Naive thymus-derived CD8-positive, alpha-beta T cell (primary cell): Measurements from ENCODE around the gene CACNB2. TPM values are rescaled to one million over a fixed set of nuclear protein-coding genes. Genes with fewer than 3 reads are reported as not detected.
"Not testable (repeated sequence)": the region's sequence is repeated elsewhere in the genome, so short reads cannot be mapped to it uniquely, and the experiment has no call there.

Experiments
- ATAC-seq, 2 donors: fragments of 150-1000 bp; cut with Tn5 transposase in 1 of 2; sonication (Bioruptor Pico), chemical (Tn5 transposase) in 1 of 2; 1 replicate in 1 of 2; 2 replicates in 1 of 2; pipeline ENCODE4 v1.10.0; 2021; ENCODE audit warnings: mild to moderate bottlenecking in 2 of 2, moderate library complexity in 2 of 2
- POLR2A ChIA-PET: fragments of 350-600 bp; sonication (Branson Sonifier 250); formaldehyde crosslinking; loops from one replicate; lab custom pipeline; 2021; ENCODE audit warnings: antibody characterized with exemption; lab: Charles Lee
- DNase-seq, 10 donors: peaks; one replicate each; pipeline versions ENCODE4 v3.0.0 to v3.0.0-alpha.2; 2020 to 2022
- H3K27ac Mint-ChIP-seq, 10 donors: one replicate each; pipeline ENCODE4 v1.8.0; 2020 to 2022; ENCODE audit warnings: mild to moderate bottlenecking in 10 of 10, mixed read lengths in 10 of 10, moderate library complexity in 4 of 10, inconsistent platforms in 1 of 10
- H3K27me3 Mint-ChIP-seq, 5 donors: one replicate each; pipeline ENCODE4 v1.8.0; 2021 to 2022; ENCODE audit warnings: mixed read lengths in 5 of 5
- H3K36me3 Mint-ChIP-seq, 3 donors: one replicate each; pipeline ENCODE4 v1.8.0; 2020 to 2022; ENCODE audit warnings: mixed read lengths in 3 of 3, mild to moderate bottlenecking in 2 of 3, inconsistent platforms in 1 of 3
- H3K4me1 Mint-ChIP-seq, 4 donors: one replicate each; pipeline ENCODE4 v1.8.0; 2021 to 2022; ENCODE audit warnings: mixed read lengths in 4 of 4
- H3K4me3 Mint-ChIP-seq, 10 donors: one replicate each; pipeline ENCODE4 v1.8.0; 2020 to 2022; ENCODE audit warnings: mild to moderate bottlenecking in 10 of 10, mixed read lengths in 10 of 10, moderate library complexity in 6 of 10, inconsistent platforms in 1 of 10
- H3K9me3 Mint-ChIP-seq, 9 donors: one replicate each; pipeline ENCODE4 v1.8.0; 2020 to 2022; ENCODE audit warnings: mixed read lengths in 9 of 9, mild to moderate bottlenecking in 3 of 9, inconsistent platforms in 1 of 9, moderate library complexity in 1 of 9
- polyA plus RNA-seq, 3 donors: library from polyadenylated mRNA; unstranded; fragments of 300-500 nt; fragmentation: Illumina TruSeq; gene quantifications; one replicate each; pipeline ENCODE4 v1.2.3, GENCODE V29; 2021
- total RNA-seq, 8 experiments: library from RNA in 2 of 8; stranded (reverse) in 2 of 8; gene quantifications; one replicate each; pipeline ENCODE4 v1.2.3 and lab custom pipeline; 2021 to 2026

Gene CACNB2
- total and polyA plus RNA-seq, 5 experiments from 2014 or later = 0.13 to 0.27 (median 0.17) TPM; not detected in 2

DNA sequence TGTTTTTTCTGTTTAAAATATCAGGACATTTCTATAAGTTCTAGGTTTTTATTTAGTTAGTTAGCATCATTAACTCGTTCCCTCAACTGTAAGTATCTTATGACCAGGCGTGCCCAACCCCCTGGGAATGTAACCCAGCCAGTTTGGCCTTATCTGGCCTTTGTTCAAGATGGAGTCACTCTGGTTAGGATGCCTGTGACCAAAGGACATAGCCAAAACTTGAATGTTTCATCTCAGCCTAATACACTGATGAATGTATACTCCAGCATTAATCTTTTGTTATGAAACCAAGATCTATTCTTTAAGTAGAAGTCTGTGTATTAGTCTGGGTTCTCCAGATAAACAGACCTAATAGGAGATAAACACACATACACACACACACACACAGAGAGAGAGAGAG lies 279.7 kb downstream of the CACNB2 start:
- Mint-ChIP-seq H3K4me1 (peaks cover 0 to 4% (median 0%) of the 10 kb centered on the region in 4 donors), H3K36me3 (no peaks in the 10 kb centered on the region), H3K4me3 (no peak overlapping the region), H3K9me3 (peaks cover 0 to 9% (median 2%) of the 10 kb centered on the region in 9 donors), H3K27ac (no peak overlapping the region), H3K27me3 (peaks cover 0 to 16% (median 7%) of the 10 kb centered on the region in 5 donors)
- POLR2A ChIA-PET = no interaction called here
- DNase-seq = no peak
- ATAC-seq = no peak

DNA sequence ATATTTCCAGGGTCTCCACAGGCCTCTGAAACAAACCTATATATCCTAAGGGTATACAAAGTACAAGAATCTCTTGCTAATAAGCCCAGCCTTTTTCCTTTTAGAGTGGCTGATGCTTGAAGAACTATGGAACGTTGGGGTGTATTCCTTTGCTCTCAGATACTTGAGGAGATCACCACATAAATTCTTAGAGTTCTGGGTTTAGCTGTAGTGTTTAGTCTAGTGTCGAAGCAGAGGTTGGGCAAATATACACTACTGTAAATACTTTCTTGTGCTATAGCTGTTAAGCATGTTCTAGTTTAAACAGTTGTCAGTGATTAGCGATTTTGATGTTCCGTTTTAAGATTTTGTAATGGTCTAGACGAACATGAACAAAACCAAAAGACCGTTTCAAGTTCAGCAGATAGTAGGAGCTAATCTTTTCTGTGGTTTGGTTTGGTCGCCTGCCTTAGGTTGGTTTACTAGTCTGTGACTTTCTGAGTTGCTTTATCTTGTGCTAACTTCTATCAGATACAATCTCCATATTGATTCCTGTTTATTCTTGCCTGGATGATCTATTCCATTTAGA lies 281.6 kb downstream of the CACNB2 start:
- no peak overlapping the region for H3K27ac Mint-ChIP-seq
- no peak overlapping the region for H3K4me3 Mint-ChIP-seq
- H3K36me3 Mint-ChIP-seq = no peaks in the 10 kb centered on the region
- no peaks in the 10 kb centered on the region for H3K9me3 Mint-ChIP-seq
- peaks cover 0 to 4% (median 0%) of the 10 kb centered on the region in 4 donors for H3K4me1 Mint-ChIP-seq
- no peak for DNase-seq
- H3K27me3 Mint-ChIP-seq = peaks cover 0 to 16% (median 2%) of the 10 kb centered on the region in 5 donors
- POLR2A ChIA-PET = no interaction called here
- ATAC-seq = no peak

DNA sequence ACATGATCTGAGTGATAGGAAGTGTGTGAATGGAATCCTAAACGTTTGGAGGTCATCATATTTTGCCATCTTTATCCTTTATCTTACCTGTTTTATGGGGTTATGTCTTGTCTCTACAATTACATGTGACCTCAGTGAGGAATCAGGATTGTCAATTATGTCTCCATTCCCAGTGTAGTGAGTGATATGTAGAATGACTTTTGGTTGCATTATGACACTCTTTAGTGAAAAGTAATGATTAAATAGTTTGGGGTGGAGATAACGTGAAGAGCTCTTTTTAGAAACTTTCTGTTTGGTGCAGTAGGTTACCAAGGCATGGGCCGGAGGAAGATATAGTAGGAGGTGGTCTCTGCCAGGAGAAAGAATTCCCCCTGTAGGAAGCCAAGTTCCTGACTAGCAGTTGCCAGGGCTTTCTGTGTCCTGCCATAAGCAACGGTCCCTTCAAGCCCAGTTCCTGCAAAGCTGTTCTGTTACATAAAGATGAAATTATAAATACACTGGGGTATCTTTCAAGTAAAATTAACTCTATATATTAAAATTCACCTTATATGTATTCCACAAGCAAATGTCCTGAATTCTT lies 282.9 kb downstream of the CACNB2 start:
- no peak overlapping the region for H3K27ac Mint-ChIP-seq
- POLR2A ChIA-PET = no interaction called here
- no peaks in the 10 kb centered on the region for H3K9me3 Mint-ChIP-seq
- DNase-seq (no peak), ATAC-seq (no peak)
- no peak overlapping the region for H3K4me3 Mint-ChIP-seq
- no peaks in the 10 kb centered on the region for H3K36me3 Mint-ChIP-seq
- peaks cover 0 to 12% (median 7%) of the 10 kb centered on the region in 5 donors for H3K27me3 Mint-ChIP-seq
- peaks cover 0 to 4% (median 0%) of the 10 kb centered on the region in 4 donors for H3K4me1 Mint-ChIP-seq

DNA sequence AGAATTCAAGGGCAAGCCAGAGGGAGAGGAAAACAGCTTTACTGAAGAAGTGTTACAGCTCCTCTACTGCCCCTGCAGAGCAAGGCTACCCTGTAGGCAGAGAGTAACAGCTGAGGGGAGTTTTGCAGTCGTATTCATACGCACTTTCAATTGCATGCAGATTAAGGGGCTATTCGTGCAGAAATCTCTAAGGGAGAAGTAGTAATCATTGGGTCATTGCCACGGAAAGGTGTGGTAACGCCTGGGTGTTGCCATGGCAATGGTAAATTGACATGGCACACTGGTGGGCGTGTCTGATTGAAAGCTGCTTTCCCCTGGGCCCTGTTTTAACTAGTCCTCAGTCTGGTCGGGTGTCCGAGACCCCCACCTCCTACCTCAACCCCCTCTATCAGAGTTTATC lies 284.0 kb downstream of the CACNB2 start:
- Mint-ChIP-seq H3K9me3 (no peaks in the 10 kb centered on the region), H3K36me3 (no peaks in the 10 kb centered on the region), H3K27me3 (peaks cover 0 to 8% (median 8%) of the 10 kb centered on the region in 5 donors), H3K4me1 (no peaks in the 10 kb centered on the region), H3K27ac (no peak overlapping the region), H3K4me3 (no peak overlapping the region)
- DNase-seq (no peak), ATAC-seq (no peak)
- POLR2A ChIA-PET = no interaction called here

DNA sequence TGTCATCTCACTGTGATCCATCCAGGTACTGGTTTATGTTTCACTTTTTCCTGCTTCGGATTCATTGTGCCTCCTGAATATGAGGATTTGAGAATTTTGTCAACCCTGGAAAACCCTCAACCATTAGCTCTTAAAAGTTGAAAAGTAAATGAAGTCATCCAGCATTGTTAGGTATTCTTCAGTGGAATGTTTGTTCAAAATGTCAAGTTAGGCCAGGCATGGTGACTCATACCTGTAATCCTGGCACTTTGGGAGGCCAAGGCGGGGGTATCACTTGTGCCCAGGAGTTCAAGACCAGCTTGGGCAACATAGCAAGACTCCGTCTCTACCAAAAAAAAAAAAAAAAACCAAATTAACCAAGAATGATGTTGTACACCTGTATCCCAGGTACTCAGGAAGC lies 289.1 kb downstream of the CACNB2 start:
- no peak for DNase-seq
- Mint-ChIP-seq H3K9me3 (no peaks in the 10 kb centered on the region), H3K4me1 (no peaks in the 10 kb centered on the region), H3K4me3 (no peak overlapping the region), H3K27me3 (peaks cover 0 to 14% (median 4%) of the 10 kb centered on the region in 5 donors), H3K36me3 (no peaks in the 10 kb centered on the region), H3K27ac (no peak overlapping the region)
- ATAC-seq = no peak
- POLR2A ChIA-PET = no interaction called here

DNA sequence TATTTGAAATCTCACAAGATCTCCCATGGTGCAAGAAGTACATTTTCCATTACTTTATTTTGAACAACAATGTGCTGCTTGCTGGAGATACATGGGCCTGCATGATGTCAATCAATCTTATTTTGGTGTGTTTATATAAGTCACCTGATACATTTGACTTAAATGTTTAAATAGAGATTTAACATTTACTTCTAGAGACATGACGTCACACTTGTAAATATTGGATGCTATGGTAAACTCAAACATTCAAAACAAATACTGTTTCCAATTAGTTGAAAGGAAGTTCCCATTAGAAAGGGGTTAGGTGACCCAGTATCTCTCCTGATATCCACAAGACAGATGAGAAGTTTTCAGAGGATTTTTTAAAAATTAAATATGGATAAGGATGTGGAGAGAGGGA lies 296.7 kb downstream of the CACNB2 start:
- H3K9me3 Mint-ChIP-seq = peaks cover 0 to under 1% (median 0%) of the 10 kb centered on the region in 9 donors
- POLR2A ChIA-PET = no interaction called here
- H3K36me3 Mint-ChIP-seq = no peaks in the 10 kb centered on the region
- H3K27ac Mint-ChIP-seq = no peak overlapping the region
- no peak for DNase-seq
- H3K4me1 Mint-ChIP-seq = no peaks in the 10 kb centered on the region
- peaks cover 0 to 2% (median 0%) of the 10 kb centered on the region in 5 donors for H3K27me3 Mint-ChIP-seq
- no peak for ATAC-seq
- no peak overlapping the region for H3K4me3 Mint-ChIP-seq

DNA sequence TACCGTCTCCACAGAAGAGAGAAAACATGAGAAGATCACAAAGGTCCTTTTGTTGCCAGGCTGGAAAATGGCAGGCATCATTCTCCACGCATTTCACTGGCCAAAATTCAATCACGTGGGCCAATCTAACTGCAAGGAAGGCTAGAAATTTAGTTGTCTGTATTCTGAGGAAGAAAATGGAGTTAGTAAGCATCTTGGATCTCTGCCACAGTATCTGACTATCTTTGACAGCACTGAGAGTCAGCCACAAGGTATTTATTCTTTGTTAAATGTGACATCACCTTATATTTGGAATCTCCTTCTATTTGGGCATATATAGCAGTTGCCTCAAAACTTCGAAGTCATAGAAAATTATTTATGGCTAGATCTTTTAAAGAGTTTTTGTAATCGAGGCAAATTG lies 297.3 kb downstream of the CACNB2 start:
- no peak for DNase-seq
- Mint-ChIP-seq H3K36me3 (no peaks in the 10 kb centered on the region), H3K27me3 (peaks cover 0 to 2% (median 0%) of the 10 kb centered on the region in 5 donors), H3K4me3 (no peak overlapping the region), H3K27ac (no peak overlapping the region), H3K9me3 (peaks cover 0 to 1% (median 0%) of the 10 kb centered on the region in 9 donors), H3K4me1 (no peaks in the 10 kb centered on the region)
- no peak for ATAC-seq
- POLR2A ChIA-PET = no interaction called here

DNA sequence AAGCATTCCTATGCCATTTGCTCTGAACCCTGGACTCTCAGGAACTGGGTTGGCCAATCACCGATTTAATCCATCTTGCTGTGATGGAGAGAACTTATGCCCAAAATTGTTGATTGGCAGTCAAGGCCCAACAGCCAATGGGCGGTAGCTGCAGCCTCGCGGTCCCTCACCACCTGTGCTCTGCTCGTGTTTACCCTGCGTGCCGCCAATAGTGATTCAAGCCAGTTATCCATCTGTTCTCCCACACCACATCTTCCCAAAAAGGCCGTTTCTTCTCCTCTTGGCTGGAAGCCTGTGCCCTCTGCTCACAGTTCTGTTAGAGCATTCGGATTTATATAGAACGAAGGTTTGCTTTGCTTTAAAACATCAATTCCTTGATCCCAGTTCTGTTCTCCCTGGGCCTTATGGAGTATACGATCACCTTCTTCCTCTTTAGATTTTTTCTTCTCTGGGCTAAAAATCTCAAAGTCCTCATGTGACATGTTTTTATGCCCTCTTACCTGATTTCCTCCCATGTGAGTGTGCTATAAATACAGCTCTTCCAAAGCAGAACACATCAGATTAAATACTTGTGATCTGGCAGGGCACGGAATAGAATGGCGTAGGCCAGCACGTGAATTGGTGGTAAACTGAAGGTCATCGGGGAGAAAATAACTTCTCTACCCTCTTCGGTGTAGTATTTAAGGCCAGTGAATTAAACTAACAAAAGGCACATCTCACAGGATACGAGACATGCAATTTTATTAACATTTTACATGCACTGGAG lies 298.3 kb downstream of the CACNB2 start:
- ATAC-seq (no peak), DNase-seq (no peak)
- Mint-ChIP-seq H3K9me3 (peaks cover 0 to 1% (median 0%) of the 10 kb centered on the region in 9 donors), H3K4me1 (no peaks in the 10 kb centered on the region), H3K36me3 (no peaks in the 10 kb centered on the region), H3K27me3 (no peaks in the 10 kb centered on the region), H3K4me3 (no peak overlapping the region), H3K27ac (no peak overlapping the region)
- POLR2A ChIA-PET = no interaction called here

DNA sequence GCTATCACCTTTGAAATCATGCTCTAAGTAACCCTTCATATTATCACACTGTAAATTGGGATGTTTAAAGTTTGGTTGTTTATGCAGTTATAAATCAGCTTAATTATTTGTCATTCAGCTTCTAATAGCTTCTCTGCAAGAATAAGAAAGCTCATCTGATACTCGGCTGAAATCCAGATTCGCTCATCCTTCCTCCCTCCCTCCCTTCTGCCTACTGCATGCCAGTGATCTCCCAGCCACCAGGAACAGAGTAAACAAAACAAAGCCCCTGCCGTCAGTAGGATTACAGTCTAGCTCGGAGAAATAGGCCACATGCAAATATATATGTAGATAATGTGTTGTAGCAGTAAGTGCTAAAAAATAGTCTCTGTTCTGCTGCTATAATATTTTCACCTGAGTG lies 299.4 kb downstream of the CACNB2 start:
- no peak overlapping the region for H3K4me3 Mint-ChIP-seq
- H3K27ac Mint-ChIP-seq = no peak overlapping the region
- ATAC-seq (no peak), DNase-seq (no peak)
- H3K9me3 Mint-ChIP-seq = peaks cover 0 to 2% (median 0%) of the 10 kb centered on the region in 9 donors
- H3K27me3 Mint-ChIP-seq = peaks cover 0 to 2% (median 0%) of the 10 kb centered on the region in 5 donors
- H3K4me1 Mint-ChIP-seq = no peaks in the 10 kb centered on the region
- no peaks in the 10 kb centered on the region for H3K36me3 Mint-ChIP-seq
- POLR2A ChIA-PET = no interaction called here

DNA sequence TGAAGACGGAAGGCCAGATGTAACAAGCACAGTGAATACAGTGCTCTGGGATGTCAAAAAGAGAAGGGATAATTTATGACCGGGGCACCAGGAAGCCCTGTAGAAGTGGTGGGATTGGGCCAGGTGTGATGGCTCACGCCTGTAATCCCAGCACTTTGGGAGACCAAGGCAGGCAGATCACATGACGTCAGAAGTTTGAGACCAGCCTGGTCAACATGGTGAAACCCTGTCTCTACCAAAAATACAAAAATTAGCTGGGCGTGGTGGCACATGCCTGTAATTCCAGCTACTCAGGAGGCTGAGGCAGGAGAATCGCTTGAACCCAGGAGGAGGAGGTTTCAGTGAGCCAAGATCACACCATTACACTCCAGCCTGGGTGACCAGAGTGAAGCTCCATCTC lies 305.4 kb downstream of the CACNB2 start:
- peaks cover 0 to 28% (median 14%) of the 10 kb centered on the region in 5 donors for H3K27me3 Mint-ChIP-seq
- POLR2A ChIA-PET, H3K4me3 Mint-ChIP-seq, H3K4me1 Mint-ChIP-seq, DNase-seq, H3K9me3 Mint-ChIP-seq, ATAC-seq, H3K27ac Mint-ChIP-seq, H3K36me3 Mint-ChIP-seq: not testable (repeated sequence)

DNA sequence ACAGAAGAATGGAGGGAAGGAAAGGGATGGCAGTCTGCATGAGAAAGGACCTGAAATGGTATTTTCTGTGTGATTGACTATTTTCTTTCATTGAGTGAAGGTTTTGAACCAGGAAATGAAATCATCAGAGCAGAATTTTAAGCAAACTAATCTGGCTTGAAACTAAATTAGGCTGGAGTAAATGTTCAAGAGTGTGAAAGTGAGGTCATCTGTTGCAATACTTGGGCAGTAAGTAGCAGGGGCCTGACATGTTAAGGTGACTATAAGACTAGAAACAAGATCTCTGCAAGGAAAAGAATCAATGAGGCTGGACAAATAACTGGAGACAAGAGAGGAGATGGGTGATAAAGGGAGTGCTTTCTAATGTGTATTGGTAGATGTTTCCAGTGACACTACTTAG lies 306.0 kb downstream of the CACNB2 start:
- Mint-ChIP-seq H3K4me3 (no peak overlapping the region), H3K36me3 (no peaks in the 10 kb centered on the region), H3K27ac (no peak overlapping the region), H3K9me3 (peaks cover 0 to 2% (median 0%) of the 10 kb centered on the region in 9 donors), H3K4me1 (peaks cover 0 to 1% (median 0%) of the 10 kb centered on the region in 4 donors), H3K27me3 (peaks cover 0 to 28% (median 14%) of the 10 kb centered on the region in 5 donors)
- ATAC-seq (no peak), DNase-seq (no peak)
- POLR2A ChIA-PET = no interaction called here

DNA sequence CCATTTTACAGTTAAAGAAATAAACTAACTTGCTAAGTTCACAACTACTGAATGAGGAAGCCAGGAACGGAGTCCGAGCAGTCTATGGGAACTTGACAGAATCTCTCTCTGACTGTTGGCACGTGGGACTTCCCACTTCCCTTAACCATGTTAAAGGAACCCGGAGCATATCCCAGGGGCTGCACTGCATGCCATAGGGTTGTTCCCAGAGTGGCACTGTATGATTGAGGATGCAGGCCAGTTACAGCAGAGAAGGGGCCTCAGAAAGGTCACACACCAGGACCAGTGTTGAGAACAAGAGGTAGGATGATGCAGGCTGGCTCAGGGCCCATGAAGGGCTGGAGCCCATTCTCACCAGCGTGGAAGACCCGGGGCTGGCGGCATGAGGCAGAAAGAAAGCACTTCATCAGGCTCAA lies 309.4 kb downstream of the CACNB2 start:
- Mint-ChIP-seq H3K36me3 (no peaks in the 10 kb centered on the region), H3K27ac (no peak overlapping the region), H3K9me3 (no peaks in the 10 kb centered on the region), H3K4me3 (no peak overlapping the region), H3K4me1 (peaks cover 0 to 1% (median 0%) of the 10 kb centered on the region in 4 donors), H3K27me3 (peaks cover 0 to 28% (median 13%) of the 10 kb centered on the region in 5 donors)
- DNase-seq = no peak
- POLR2A ChIA-PET = no interaction called here
- no peak for ATAC-seq

DNA sequence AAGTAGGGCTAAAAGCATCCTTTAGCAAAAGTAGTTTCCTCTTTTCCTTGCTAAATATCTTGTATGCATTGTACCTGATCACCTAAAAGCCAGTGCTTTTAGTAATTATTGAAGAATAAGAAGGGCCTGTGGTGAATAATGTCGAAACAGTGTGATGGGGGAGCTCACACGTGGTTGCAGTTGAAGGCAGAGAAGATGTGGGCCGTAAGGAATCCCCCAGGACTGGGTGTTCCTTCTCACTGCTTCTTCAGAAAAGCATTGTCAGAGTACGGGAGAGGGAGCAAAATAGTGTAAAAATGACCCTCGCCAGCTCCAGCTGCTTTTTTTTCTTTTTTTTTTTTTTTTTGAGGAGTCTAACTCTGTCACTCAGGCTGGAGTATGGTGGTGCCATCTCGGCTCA lies 310.1 kb downstream of the CACNB2 start:
- H3K4me1 Mint-ChIP-seq = peaks cover 0 to 1% (median 0%) of the 10 kb centered on the region in 4 donors
- DNase-seq (no peak), ATAC-seq (no peak)
- H3K4me3 Mint-ChIP-seq = no peak overlapping the region
- H3K9me3 Mint-ChIP-seq = no peaks in the 10 kb centered on the region
- peaks cover 0 to 23% (median 13%) of the 10 kb centered on the region in 5 donors for H3K27me3 Mint-ChIP-seq
- H3K36me3 Mint-ChIP-seq = no peaks in the 10 kb centered on the region
- POLR2A ChIA-PET = no interaction called here
- H3K27ac Mint-ChIP-seq = no peak overlapping the region
